Testis (tissue), 2 donors: Measurements from ENCODE around the gene ENPEP.

ENCODE experiments used
- CTCF ChIP-seq, 3 experiments: fragments of 450-650 bp in 2 of 3; fragments of 200-600 bp in 1 of 3; sonication (generic) in 1 of 3; IDR thresholded peaks; one replicate each; pipeline ENCODE4 v1.5.1; 2016 to 2019; ENCODE audit warnings: antibody characterized with exemption in 3 of 3, mild to moderate bottlenecking in 2 of 3, moderate library complexity in 1 of 3
- POLR2A ChIP-seq: fragments of 450-650 bp; IDR thresholded peaks from one replicate; pipeline ENCODE4 v1.6.1; 2017; ENCODE audit warnings: antibody characterized with exemption, mild to moderate bottlenecking, moderate library complexity

GRCh38 chr4:110480746-110481271, 4.9 kb downstream of the ENPEP start:
- TF ChIP-seq CTCF (IDR thresholded peaks at IDR 0.05) (no peak), POLR2A (no peak)
